CD14-positive monocyte (primary cell): Measurements from ENCODE around the gene CST2. TPM values are rescaled to one million over a fixed set of nuclear protein-coding genes. Genes with fewer than 3 reads are reported as not detected.

Experiments
- DNase-seq, 3 donors: peaks; one replicate each; pipeline ENCODE4 v3.0.0-alpha.2; 2011 to 2022
- H2AFZ ChIP-seq: 2 replicates; pipeline ENCODE4 v1.6.0; 2012; ENCODE audit warnings: mild to moderate bottlenecking, low read depth, low read length, inconsistent platforms; ENCODE audit not compliant: insufficient read depth, poor library complexity, severe bottlenecking
- H3K27ac ChIP-seq, 2 donors: 1 replicate in 1 of 2; 2 replicates in 1 of 2; pipeline ENCODE4 v1.5.1; 2012 to 2013; ENCODE audit warnings: low read length in 2 of 2, control low read depth in 1 of 2, inconsistent platforms in 1 of 2, low read depth in 1 of 2, mild to moderate bottlenecking in 1 of 2
- H3K27me3 ChIP-seq, 2 donors: one replicate each; pipeline versions ENCODE4 v1.6.0 to v1.6.1; 2011 to 2013; ENCODE audit warnings: low read length in 2 of 2; ENCODE audit not compliant: control insufficient read depth in 2 of 2, insufficient read depth in 2 of 2
- H3K36me3 ChIP-seq, 2 donors: replicated peaks in 1 of 2; 1 replicate in 1 of 2; 2 replicates in 1 of 2; pipeline versions ENCODE4 v1.5.1 to v1.6.1; 2012 to 2013; ENCODE audit warnings: low read length in 2 of 2, control low read depth in 1 of 2, inconsistent platforms in 1 of 2, mild to moderate bottlenecking in 1 of 2; ENCODE audit not compliant: insufficient read depth in 2 of 2, control insufficient read depth in 1 of 2
- H3K4me1 ChIP-seq, 2 donors: 1 replicate in 1 of 2; 2 replicates in 1 of 2; pipeline versions ENCODE4 v1.5.1 to v1.6.1; 2012 to 2013; ENCODE audit warnings: low read length in 2 of 2, control low read depth in 1 of 2, inconsistent platforms in 1 of 2, mild to moderate bottlenecking in 1 of 2, moderate library complexity in 1 of 2; ENCODE audit not compliant: insufficient read depth in 2 of 2, control insufficient read depth in 1 of 2
- H3K4me2 ChIP-seq: replicated peaks from 2 replicates; pipeline ENCODE3; 2012; ENCODE audit warnings: low read length, moderate library complexity, mild to moderate bottlenecking; ENCODE audit not compliant: poor library complexity, severe bottlenecking; ENCODE audit errors: extremely low read depth
- H3K4me3 ChIP-seq, 3 experiments: fragments of 200-600 bp in 1 of 3; sonication (generic) in 1 of 3; replicated peaks in 1 of 3; 1 replicate in 2 of 3; 2 replicates in 1 of 3; pipeline ENCODE4 v1.5.1; 2011 to 2013; ENCODE audit warnings: low read length in 3 of 3, mild to moderate bottlenecking in 3 of 3, control low read depth in 2 of 3, low read depth in 2 of 3, inconsistent platforms in 1 of 3, moderate library complexity in 1 of 3
- H3K79me2 ChIP-seq: 2 replicates; pipeline ENCODE4 v1.6.0; 2012; ENCODE audit warnings: mild to moderate bottlenecking, control low read depth, inconsistent platforms, low read length, moderate library complexity; ENCODE audit not compliant: insufficient read depth
- H3K9ac ChIP-seq: 2 replicates; pipeline ENCODE4 v1.6.0; 2017; ENCODE audit warnings: low read length, mild to moderate bottlenecking; ENCODE audit not compliant: insufficient read depth, poor library complexity, severe bottlenecking
- H3K9me3 ChIP-seq, 2 donors: replicated peaks in 1 of 2; 1 replicate in 1 of 2; 2 replicates in 1 of 2; pipeline versions ENCODE4 v1.5.1 to v1.6.1; 2012 to 2013; ENCODE audit warnings: low read length in 2 of 2, control low read depth in 1 of 2; ENCODE audit not compliant: control insufficient read depth in 1 of 2, insufficient read depth in 1 of 2
- H4K20me1 ChIP-seq: 2 replicates; pipeline ENCODE4 v1.6.0; 2012; ENCODE audit warnings: mild to moderate bottlenecking, low read length, control low read depth, moderate library complexity; ENCODE audit not compliant: insufficient read depth
- H3K27ac Mint-ChIP-seq, 7 donors: one replicate each; pipeline ENCODE4 v1.8.0; 2020; ENCODE audit warnings: mild to moderate bottlenecking in 7 of 7, mixed read lengths in 7 of 7, moderate library complexity in 6 of 7, inconsistent platforms in 2 of 7
- H3K27me3 Mint-ChIP-seq, 3 donors: one replicate each; pipeline ENCODE4 v1.8.0; 2021 to 2022; ENCODE audit warnings: low read depth in 3 of 3, mild to moderate bottlenecking in 3 of 3, mixed read lengths in 3 of 3, moderate library complexity in 3 of 3, inconsistent platforms in 1 of 3
- H3K36me3 Mint-ChIP-seq, 2 donors: one replicate each; pipeline ENCODE4 v1.8.0; 2020; ENCODE audit warnings: mixed read lengths in 2 of 2, inconsistent platforms in 1 of 2, mild to moderate bottlenecking in 1 of 2
- H3K4me1 Mint-ChIP-seq: one replicate; pipeline ENCODE4 v1.8.0; 2020; ENCODE audit warnings: mild to moderate bottlenecking, mixed read lengths
- H3K4me3 Mint-ChIP-seq, 2 donors: one replicate each; pipeline ENCODE4 v1.8.0; 2020; ENCODE audit warnings: mild to moderate bottlenecking in 2 of 2, mixed read lengths in 2 of 2, moderate library complexity in 1 of 2
- H3K9me3 Mint-ChIP-seq, 7 donors: one replicate each; pipeline ENCODE4 v1.8.0; 2020 to 2022; ENCODE audit warnings: mixed read lengths in 7 of 7, mild to moderate bottlenecking in 6 of 7, moderate library complexity in 6 of 7, inconsistent platforms in 2 of 7
- CTCF ChIP-seq: fragments of 200-600 bp; IDR thresholded peaks from one replicate; pipeline ENCODE4 v1.8.0; 2022; ENCODE audit warnings: antibody characterized with exemption, mild to moderate bottlenecking
- WGBS: methylation state at CpG from one replicate; pipeline ENCODE4 v1.1.5; 2013; ENCODE audit warnings: missing lambda C conversion rate; ENCODE audit not compliant: insufficient coverage; 5-methylcytosine and 5-hydroxymethylcytosine counted together
- intact Hi-C, 2 donors: fragments of 100-400 bp; cut with micrococcal nuclease; formaldehyde crosslinking; loops; one replicate each; pipeline versions ENCODE4 v1.15.0 to v1.15.1; 2023
- polyA plus RNA-seq, 3 donors: library from polyadenylated mRNA; depleted of rRNA in 1 of 3; unstranded in 2 of 3; stranded (reverse) in 1 of 3; fragments of 300-500 nt in 2 of 3; fragments of >200 nt in 1 of 3; fragmentation: Illumina TruSeq in 2 of 3; gene quantifications; 1 replicate in 2 of 3; 2 replicates in 1 of 3; pipeline ENCODE4 v1.2.3, GENCODE V29; 2012 to 2021

CST2 gene
- polyA plus RNA-seq, 3 donors = not detected

GRCh38 chr20:23823621-23824324 is 2.8 kb downstream of the CST2 start:
- Histone ChIP-seq H3K9ac (no peak overlapping the region), H3K4me3 (no peak overlapping the region), H3K79me2 (no peaks in the 10 kb centered on the region), H3K4me2 (no peak overlapping the region), H4K20me1 (no peaks in the 10 kb centered on the region), H3K36me3 (no peaks in the 10 kb centered on the region), H2AFZ (no peak overlapping the region), H3K4me1 (no peaks in the 10 kb centered on the region), H3K9me3 (no peaks in the 10 kb centered on the region), H3K27ac (no peak overlapping the region), H3K27me3 (no peaks in the 10 kb centered on the region)
- H3K4me3 Mint-ChIP-seq = no peak overlapping the region
- H3K4me1 Mint-ChIP-seq = no peaks in the 10 kb centered on the region
- H3K27me3 Mint-ChIP-seq = peaks cover 0 to 8% (median 1%) of the 10 kb centered on the region in 3 donors
- TF ChIP-seq CTCF = no peak
- DNase-seq = no peak
- intact Hi-C loops = no loop called here
- H3K27ac Mint-ChIP-seq = peak overlapping the region in 1 of 7 donors; percentile 8
- H3K36me3 Mint-ChIP-seq = no peaks in the 10 kb centered on the region
- WGBS = 42% methylated on average over 2 of the region's 2 CpGs
- H3K9me3 Mint-ChIP-seq = peaks cover 0 to 2% (median 0%) of the 10 kb centered on the region in 7 donors

GRCh38 chr20:23823111-23823510 is 3.4 kb downstream of the CST2 start:
- H3K36me3 Mint-ChIP-seq = no peaks in the 10 kb centered on the region
- WGBS = 89% methylated on average over 5 of the region's 5 CpGs
- intact Hi-C loops = no loop called here

More at GRCh38 chr20:23823111-23823510, 3.4 kb downstream of the CST2 start:
- Mint-ChIP-seq H3K9me3 (peaks cover 0 to 5% (median 0%) of the 10 kb centered on the region in 7 donors), H3K27ac (no peak overlapping the region), H3K4me1 (no peaks in the 10 kb centered on the region), H3K4me3 (no peak overlapping the region), H3K27me3 (peaks cover 0 to 8% (median 1%) of the 10 kb centered on the region in 3 donors)
- no peak overlapping the region for H3K27ac ChIP-seq
- no peak overlapping the region for H3K4me3 ChIP-seq
- H4K20me1 ChIP-seq = no peaks in the 10 kb centered on the region
- H3K36me3 ChIP-seq = no peaks in the 10 kb centered on the region
- no peak overlapping the region for H3K9ac ChIP-seq
- no peaks in the 10 kb centered on the region for H3K9me3 ChIP-seq
- no peaks in the 10 kb centered on the region for H3K79me2 ChIP-seq
- H3K27me3 ChIP-seq = no peaks in the 10 kb centered on the region
- no peak overlapping the region for H2AFZ ChIP-seq
- H3K4me2 ChIP-seq = no peak overlapping the region
- H3K4me1 ChIP-seq = no peaks in the 10 kb centered on the region
- no peak for DNase-seq
- TF ChIP-seq CTCF = no peak
